Loucy (cell line): ENCODE data around the gene SYNDIG1.

Source experiments
- H2AFZ ChIP-seq: fragments of 200-600 bp; sonication (generic); 2 replicates; pipeline ENCODE4 v1.6.0; 2016; ENCODE audit warnings: antibody characterized with exemption, mild to moderate bottlenecking, low read length, moderate library complexity
- H3F3A ChIP-seq: fragments of 200-600 bp; 2 replicates; pipeline ENCODE4 v1.6.0; 2016; ENCODE audit warnings: antibody characterized with exemption, low read depth, mild to moderate bottlenecking
- H3K27me3 ChIP-seq: fragments of 200-600 bp; sonication (generic); 2 replicates; pipeline ENCODE4 v1.6.1; 2014; ENCODE audit warnings: low read length, mild to moderate bottlenecking; ENCODE audit not compliant: insufficient read depth, poor library complexity, severe bottlenecking
- H3K36me3 ChIP-seq: fragments of 200-600 bp; sonication (generic); 2 replicates; pipeline ENCODE4 v1.6.1; 2016; ENCODE audit warnings: low read length; ENCODE audit not compliant: insufficient read depth
- H3K4me1 ChIP-seq: fragments of 200-600 bp; sonication (generic); 2 replicates; pipeline ENCODE4 v1.5.1; 2014; ENCODE audit warnings: low read length, mild to moderate bottlenecking; ENCODE audit not compliant: insufficient read depth, poor library complexity, severe bottlenecking
- H3K4me2 ChIP-seq: fragments of 200-600 bp; sonication (generic); 2 replicates; pipeline ENCODE4 v1.6.0; 2014; ENCODE audit warnings: antibody characterized with exemption, low read length, low read depth, mild to moderate bottlenecking; ENCODE audit not compliant: poor library complexity, severe bottlenecking
- H3K4me3 ChIP-seq: fragments of 200-600 bp; sonication (generic); 2 replicates; pipeline ENCODE4 v1.5.1; 2014; ENCODE audit warnings: low read length, mild to moderate bottlenecking, mixed read lengths; ENCODE audit not compliant: poor library complexity, severe bottlenecking
- H3K79me2 ChIP-seq: fragments of 200-600 bp; sonication (generic); 2 replicates; pipeline ENCODE4 v1.6.1; 2014; ENCODE audit warnings: low read length; ENCODE audit not compliant: insufficient read depth
- H3K9ac ChIP-seq: fragments of 200-600 bp; sonication (generic); 2 replicates; pipeline ENCODE4 v1.6.0; 2014; ENCODE audit warnings: mild to moderate bottlenecking, low read depth, low read length, moderate library complexity; ENCODE audit not compliant: poor library complexity, severe bottlenecking
- H3K9me2 ChIP-seq: fragments of 200-600 bp; sonication (generic); replicated peaks from 2 replicates; pipeline ENCODE4 v1.6.1; 2016; ENCODE audit warnings: low read depth, low read length, mixed read lengths
- H3K9me3 ChIP-seq: fragments of 200-600 bp; sonication (generic); 2 replicates; pipeline ENCODE4 v1.6.1; 2014; ENCODE audit warnings: mild to moderate bottlenecking, antibody characterized with exemption, low read length, low read depth; ENCODE audit not compliant: insufficient read depth
- H4K20me1 ChIP-seq: fragments of 200-600 bp; sonication (generic); 2 replicates; pipeline ENCODE4 v1.6.0; 2014; ENCODE audit warnings: antibody characterized with exemption, low read length, mild to moderate bottlenecking; ENCODE audit not compliant: insufficient read depth, poor library complexity, severe bottlenecking
- CTCF ChIP-seq: fragments of 200-600 bp; sonication (generic); conservative IDR thresholded peaks from 2 replicates; pipeline ENCODE4 v1.5.1; 2014; ENCODE audit warnings: mild to moderate bottlenecking, antibody characterized with exemption, low read length
- EZH2phosphoT487 ChIP-seq: fragments of 200-600 bp; IDR thresholded peaks from 2 replicates; pipeline ENCODE4 v1.6.1; 2018; ENCODE audit warnings: antibody characterized with exemption, mild to moderate bottlenecking, moderate library complexity, borderline replicate concordance

Gene SYNDIG1

DNA sequence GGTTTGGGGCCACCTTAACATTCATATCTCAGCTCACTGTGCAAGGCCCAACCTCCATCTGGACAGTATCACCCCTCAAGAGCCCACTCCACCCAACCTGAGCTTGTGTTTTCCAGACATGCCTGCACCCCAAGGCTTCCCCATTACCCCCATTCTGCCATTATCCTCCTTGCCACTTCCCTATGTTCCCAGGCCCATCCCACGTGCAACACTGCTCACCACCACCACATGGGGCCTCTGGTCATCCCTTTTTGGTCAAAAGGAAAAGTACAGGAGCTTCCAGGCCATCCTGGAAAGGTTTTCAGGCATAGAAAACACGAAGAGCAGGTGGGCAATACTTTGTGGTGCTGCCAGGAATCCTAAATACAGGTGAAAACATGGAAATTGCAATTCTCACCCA is 140.3 kb downstream of the SYNDIG1 start:
- Histone ChIP-seq H3K4me1 (no peaks in the 10 kb centered on the region), H3F3A (no peaks in the 10 kb centered on the region), H3K36me3 (no peaks in the 10 kb centered on the region), H3K27me3 (no peaks in the 10 kb centered on the region), H3K4me3 (no peak overlapping the region), H3K79me2 (no peaks in the 10 kb centered on the region), H4K20me1 (no peaks in the 10 kb centered on the region), H3K4me2 (no peak overlapping the region), H3K9ac (no peak overlapping the region), H3K9me3 (no peaks in the 10 kb centered on the region), H2AFZ (no peak overlapping the region), H3K9me2 (no peaks in the 10 kb centered on the region)
- TF ChIP-seq EZH2phosphoT487: no peak
- no peak for TF ChIP-seq CTCF

DNA sequence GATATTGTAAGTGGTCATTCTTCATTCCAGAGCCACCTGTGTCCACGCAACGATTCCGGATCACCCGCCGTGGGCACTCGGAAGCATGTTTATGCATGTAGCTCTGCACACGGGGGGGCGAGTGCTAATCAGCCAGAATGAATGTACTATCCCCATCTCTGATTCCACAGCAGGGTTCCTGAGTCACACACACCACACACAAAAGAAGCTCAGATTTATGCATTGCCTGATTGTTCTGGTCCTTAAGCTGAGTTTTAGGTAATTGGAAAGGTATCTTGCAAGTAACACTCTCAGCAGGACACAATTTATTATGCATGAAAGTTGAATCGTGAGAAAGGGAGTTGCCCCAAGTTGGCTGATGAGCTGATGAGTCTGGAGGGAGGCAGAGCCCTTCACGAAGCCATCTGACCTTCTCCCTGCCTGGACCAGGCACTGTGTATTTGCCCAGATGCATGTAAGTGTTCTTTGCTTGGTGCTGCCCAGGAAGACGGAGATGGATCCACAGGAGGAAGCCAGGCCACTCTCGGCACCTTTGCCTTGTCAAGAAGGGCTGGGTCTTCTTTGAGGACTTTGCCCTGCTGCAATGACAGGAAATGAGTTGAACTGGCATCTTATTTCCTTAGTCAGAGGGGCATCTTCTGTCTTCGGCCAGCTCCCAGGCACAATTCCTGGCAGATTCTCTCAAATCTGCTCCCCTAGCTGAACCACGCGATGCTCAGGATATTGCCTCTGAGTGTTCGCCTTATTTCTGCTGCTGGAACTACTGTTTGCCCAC is 141.1 kb downstream of the SYNDIG1 start:
- TF ChIP-seq EZH2phosphoT487: no peak
- no peak for TF ChIP-seq CTCF

GRCh38 chr20:24611360-24612140 is 142.1 kb downstream of the SYNDIG1 start:
- no peaks in the 10 kb centered on the region for H3F3A ChIP-seq
- no peaks in the 10 kb centered on the region for H4K20me1 ChIP-seq
- no peaks in the 10 kb centered on the region for H3K36me3 ChIP-seq
- H3K9me3 ChIP-seq: no peaks in the 10 kb centered on the region
- H3K4me2 ChIP-seq: no peak overlapping the region
- no peaks in the 10 kb centered on the region for H3K27me3 ChIP-seq
- H3K9ac ChIP-seq: no peak overlapping the region
- H3K79me2 ChIP-seq: no peaks in the 10 kb centered on the region
- no peaks in the 10 kb centered on the region for H3K9me2 ChIP-seq
- no peak for TF ChIP-seq CTCF
- no peak for TF ChIP-seq EZH2phosphoT487
- H3K4me1 ChIP-seq: no peaks in the 10 kb centered on the region
- H2AFZ ChIP-seq: no peak overlapping the region
- no peak overlapping the region for H3K4me3 ChIP-seq

More for the DNA sequence above, 141.1 kb downstream of the SYNDIG1 start:
- H3K27me3 ChIP-seq: no peaks in the 10 kb centered on the region
- no peak overlapping the region for H2AFZ ChIP-seq
- no peaks in the 10 kb centered on the region for H3K9me3 ChIP-seq
- no peak overlapping the region for H3K4me2 ChIP-seq
- H3K79me2 ChIP-seq: no peaks in the 10 kb centered on the region
- H3K9me2 ChIP-seq: no peaks in the 10 kb centered on the region
- H3K9ac ChIP-seq: no peak overlapping the region
- H3K4me1 ChIP-seq: no peaks in the 10 kb centered on the region
- H3K4me3 ChIP-seq: no peak overlapping the region
- H4K20me1 ChIP-seq: no peaks in the 10 kb centered on the region
- H3F3A ChIP-seq: no peaks in the 10 kb centered on the region
- no peaks in the 10 kb centered on the region for H3K36me3 ChIP-seq
